Stimulated activated CD8-positive, alpha-beta memory T cell treated with anti-CD3 and anti-CD28 coated beads, Interleukin-4, amount 100 ng/mL, for 48 hours (primary cell): ENCODE data around the gene TGM6.

Source experiments
- DNase-seq: peaks from one replicate; pipeline ENCODE4 v3.0.0-alpha.2; 2020

TGM6 gene

DNA sequence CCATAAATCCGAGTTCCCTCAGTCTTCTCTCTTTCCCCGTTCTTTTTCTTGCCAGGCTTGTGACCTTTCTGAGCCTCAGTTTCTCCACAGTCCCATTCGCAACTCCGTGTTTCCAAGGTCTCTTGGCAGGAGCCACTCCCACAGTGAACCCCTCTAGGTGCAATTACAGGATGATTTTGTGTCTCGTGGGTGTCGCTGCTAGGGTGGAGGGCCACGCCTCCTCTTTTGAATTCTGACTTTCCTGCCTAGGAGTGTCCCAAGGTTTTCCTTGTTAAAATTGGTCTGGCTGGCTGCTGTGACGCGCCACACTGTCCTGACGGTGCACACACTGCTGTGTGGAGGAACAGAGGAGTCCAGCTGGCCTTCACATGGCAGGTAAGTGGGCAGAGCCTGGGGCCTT is at the start of gene TGM6:
Gene TGM6, plus strand, starts transcription at position 301 of the 400 bp plus-strand sequence. Its CDS starts 68 bp downstream, at position 369.
- no peak for DNase-seq

DNA sequence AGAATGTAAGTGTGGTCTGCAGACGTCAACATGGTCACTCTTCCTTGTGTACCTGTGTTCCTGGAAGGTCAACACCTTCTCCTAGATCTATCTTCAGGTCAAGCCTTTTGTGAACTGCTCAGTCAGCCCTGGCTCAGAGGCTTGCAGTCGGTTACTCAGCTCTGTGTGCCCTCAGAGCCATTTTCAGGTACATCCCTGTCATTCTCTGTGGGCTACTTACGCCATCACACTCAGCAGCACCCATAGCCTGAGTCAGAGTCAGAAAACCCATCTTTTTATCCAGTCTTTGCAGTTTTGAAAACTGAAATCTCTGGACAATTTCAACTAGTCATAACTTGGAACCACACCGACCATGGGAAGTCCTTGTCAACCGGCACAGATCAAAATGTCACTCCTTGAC is 49.6 kb upstream of the TGM6 start:
- no peak for DNase-seq

DNA sequence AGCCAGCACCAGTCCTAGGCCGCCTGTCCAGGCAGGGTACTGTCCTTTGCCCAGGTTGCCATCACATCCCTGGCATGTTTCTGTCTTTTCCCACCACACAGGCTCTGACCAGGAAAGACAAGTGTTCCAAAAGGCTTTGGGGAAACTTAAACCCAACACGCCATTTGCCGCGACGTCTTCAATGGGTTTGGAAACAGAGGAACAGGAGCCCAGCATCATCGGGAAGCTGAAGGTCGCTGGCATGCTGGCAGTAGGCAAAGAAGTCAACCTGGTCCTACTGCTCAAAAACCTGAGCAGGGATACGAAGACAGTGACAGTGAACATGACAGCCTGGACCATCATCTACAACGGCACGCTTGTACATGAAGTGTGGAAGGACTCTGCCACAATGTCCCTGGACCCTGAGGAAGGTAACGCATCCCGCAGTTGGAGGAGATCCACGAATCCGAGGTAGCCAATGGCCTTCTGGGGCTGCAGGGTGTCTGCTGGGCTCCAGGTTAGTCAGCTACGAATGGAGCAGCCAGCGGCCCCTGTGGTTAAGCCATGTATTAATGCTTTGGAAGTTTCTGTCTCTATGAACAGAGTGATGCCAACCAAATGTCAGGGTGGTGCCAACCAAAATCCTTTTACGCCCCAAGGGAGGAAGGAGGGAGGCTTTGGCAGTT is 48.7 kb upstream of the TGM6 start:
- no peak for DNase-seq

DNA sequence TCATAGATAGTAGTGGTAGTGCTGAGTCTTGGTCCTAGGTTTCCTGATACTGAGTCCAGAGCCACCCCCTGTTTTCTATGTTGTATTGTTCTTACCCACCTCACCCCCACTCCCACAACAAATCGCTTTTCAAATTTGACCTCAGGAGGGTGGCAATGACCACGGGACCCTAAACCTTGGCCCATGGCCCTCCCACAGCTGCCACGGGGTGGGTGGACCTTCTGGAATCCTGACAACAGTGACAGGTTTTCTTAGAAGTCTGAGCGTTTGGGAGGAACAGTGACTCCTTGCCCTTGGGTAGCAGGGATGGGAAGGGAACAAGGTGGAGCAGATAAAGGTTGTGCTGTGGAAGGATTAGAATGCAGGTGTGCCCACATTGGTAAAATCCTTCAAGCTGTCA is 48.0 kb upstream of the TGM6 start:
- DNase-seq = no peak

DNA sequence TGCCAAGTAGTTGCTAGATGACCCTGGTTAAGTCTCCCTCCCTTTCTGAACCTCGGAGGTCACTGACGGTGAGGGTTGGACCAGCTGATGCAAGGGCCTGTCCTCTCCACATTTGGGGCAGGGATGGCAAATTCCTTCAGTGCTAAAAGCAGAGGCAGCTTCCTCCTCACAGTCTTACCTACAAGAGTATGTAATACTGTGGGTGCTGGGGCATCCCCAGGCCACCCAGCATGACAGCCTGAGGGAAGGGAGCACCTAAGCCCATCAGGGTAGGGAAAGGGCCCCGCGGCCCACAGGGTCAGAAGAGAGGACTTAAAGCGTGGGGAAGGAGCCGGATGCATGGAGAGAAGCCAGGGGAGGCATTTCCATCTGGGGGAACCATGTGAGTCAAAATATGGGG is 46.9 kb upstream of the TGM6 start:
- DNase-seq = no peak

DNA sequence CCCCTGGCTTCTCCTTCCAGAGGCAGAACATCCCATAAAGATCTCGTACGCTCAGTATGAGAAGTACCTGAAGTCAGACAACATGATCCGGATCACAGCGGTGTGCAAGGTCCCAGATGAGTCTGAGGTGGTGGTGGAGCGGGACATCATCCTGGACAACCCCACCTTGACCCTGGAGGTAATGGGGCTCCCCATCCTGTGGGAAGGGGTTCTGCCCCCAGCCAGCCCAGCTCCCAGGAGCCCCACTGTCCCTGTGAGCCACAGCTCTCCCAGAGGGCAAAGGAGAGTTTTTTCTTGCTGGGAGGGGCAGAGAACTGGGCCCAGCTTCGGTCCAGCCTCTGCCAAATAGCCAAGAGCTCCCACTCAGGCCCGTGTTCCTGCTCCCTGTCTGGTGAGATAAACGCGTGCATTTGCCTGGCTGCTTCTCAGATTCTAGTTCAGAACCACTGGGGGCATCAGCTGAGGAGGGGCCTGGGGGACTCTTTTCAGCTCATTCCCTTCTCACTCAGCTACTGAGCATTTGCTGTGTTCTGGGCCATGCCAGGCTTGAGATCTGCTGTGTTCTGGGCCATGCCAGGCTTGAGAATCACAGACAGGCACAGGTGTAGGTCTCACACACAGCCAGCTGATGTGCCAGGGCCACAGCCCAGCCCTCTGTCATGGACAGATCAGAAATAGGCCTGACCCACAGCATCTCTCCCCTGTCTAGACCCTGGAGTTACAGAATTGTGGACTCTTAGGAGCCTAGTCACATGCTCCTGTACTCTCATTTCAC is 45.4 kb upstream of the TGM6 start:
- DNase-seq = no peak

DNA sequence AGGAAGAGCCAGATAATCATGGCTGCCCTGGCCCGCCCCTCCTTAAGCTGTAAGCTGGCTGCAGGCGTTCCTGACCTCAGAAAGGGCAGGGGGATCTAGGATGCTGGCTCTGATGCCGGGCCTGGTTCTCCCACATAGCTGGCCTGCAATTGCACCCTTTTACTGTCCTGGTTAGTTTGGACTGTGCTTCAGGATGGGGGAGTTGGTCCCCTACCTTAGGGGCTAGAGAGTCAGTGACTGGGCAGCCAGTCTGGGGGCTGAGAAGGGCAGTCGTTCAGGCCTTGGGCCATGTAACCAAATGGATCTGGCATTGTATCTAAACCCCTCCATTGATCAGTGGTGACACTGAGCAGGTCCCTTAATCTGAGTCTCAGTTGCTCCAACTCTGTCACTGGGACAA is 44.2 kb upstream of the TGM6 start:
- DNase-seq = no peak

DNA sequence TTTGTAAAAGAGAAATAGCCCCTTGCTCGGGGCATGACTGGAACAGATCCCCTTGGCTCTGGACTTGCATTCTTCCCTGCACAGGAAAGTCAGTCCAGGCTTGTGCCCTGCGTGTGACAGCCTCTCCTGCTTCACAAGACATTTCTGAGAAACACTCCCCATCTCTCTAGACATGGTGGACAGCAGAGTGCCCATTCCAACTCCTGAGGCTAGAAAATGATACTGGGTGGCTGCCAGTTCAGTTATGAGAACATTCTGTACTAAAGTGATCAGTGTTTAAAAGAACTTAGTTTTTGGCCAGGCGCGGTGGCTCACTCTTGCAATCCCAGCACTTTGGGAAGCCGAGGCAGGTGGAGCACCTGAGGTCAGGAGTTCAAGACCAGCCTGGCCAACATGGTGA is 43.6 kb upstream of the TGM6 start:
- no peak for DNase-seq

DNA sequence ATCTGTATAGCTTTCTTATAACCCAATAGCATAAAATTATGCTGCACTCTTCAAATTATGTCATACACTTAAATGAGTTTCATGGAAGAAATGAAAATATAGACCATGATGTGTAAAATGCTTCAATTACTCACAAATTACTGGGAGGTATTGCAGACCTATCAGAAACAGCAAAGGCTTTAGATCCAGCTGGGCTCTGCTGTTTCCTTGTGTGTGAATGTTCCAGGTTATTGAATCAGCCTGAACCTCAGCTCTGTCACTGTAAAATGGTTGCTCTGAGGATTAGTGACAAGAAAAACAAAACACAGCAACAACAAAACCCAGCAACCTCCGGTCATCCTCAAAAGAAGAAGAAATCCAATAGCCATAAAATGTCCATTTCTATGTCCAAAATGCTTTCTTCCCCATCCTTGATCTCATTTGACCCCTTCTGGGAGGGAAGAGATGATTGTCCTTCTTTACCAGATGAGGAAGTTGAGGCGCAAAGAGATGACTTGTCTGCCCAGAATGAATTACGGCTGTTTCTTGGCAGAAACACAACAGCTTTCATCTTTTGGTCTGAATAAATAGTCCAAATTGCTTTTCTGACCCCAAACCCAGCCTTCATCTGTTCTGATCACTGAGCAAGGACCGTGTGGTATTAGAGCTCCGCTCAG is 42.2 kb upstream of the TGM6 start:
- DNase-seq = no peak

DNA sequence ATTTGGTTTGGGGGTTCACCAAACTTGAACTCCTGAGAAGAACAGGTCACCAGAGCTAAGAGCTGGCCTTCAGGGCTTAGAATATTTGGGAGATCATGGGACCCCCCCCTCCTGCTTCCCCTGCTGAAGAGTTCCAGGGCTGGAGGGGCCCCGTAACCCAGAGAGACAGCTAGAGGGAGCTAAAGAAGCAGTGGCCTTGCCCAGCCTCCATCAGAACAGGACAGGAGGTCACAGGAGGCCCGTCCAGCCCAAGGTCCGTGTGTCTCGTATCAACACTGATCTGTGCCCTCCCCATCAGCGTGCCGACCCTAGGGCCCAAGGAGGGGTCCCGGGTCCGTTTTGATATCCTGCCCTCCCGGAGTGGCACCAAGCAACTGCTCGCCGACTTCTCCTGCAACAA is 40.6 kb upstream of the TGM6 start:
- DNase-seq = no peak

DNA sequence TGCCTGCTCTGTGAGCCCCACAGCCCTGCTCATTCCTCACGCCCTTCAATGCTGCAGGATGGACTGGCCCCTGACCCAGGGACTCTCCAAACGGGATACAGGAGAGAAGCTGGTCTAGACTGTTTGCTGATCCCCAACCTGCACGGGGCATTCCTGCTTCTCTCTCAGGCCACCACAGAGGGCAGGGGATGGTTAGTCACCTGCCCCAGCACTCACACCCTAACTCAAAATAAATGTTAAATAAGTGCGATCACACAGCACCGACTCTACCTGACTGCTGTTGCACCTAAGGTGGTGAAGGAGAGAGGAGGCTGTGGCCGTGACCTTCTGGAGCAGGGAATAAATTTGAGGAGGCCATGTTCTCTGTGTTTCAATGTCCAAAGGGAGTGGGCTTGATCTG is 39.9 kb upstream of the TGM6 start:
- no peak for DNase-seq

DNA sequence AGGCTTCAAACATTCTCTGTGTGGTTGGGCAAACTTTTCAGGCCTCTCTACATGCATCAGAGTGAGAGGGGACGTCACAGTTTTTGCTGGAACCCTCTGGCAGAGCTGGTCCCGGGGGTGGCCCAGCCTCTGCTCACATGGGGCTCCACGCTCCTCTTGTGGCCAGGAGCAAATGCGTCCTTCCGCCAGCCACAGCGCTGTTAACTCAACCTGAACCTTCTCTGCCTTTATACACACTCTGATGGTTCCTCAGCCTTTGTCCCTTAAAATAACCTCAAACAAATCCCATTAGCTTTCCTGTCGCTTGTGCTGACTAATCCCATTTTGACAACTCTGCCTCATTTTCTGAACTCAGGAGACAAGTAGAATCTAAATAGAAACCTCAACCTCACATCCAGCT is 39.4 kb upstream of the TGM6 start:
- DNase-seq = no peak

DNA sequence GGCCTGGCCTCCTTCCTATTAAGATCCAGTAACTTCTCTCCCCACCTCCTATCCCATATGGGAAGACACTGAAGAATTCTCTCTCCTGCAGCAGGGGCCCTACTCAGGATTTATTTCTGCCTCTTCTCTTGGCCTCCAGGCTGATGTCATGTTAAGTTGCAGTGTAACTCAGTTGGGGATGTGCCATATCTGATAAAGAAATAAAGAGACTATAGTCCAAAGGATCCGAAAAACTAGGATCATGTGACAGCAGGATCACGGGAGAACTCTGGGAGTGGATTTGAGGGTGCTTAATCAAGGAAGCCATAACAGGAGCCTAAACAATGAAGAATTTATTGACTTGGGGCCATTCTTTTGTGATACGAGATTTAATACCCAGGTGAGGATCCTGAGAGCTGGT is 38.5 kb upstream of the TGM6 start:
- DNase-seq = no peak

DNA sequence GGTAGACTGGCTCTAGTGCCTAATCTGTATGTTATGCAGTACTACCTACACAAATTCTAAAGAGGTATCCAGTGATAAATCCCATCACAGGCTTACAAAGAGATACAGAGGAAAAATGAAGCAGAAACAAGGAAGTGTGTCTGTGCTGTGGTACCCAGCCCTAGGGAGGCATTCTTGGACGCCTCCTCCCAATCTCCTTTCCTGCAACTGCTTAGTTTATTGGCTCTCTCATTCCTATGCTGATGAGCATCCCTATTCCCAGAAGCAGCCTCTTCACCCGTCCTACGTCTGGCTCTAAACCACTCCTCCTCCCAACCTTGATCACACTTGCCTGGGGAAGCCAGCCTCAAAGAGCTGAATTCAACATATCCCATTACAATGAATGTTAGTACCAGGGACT is 34.5 kb upstream of the TGM6 start:
- DNase-seq = no peak

DNA sequence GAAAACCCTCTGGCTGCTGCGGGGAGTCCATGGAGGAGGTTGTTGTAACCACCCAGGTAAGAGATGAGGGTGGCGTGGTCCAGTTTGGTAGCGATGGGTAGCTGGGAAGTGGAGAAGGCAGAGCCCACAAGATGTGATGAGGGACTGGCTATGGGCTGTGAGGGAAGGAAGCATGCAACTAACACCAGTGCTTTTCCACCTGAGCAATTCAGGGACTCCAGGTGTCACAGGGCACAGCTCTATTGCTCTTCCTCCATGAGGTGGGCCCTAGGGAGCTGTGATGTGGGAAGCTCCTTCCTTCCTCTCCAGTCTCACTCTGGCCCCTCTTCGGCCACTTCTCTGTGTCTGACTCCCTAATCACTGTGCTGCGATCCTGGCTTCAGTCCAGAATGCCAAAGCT is 32.4 kb upstream of the TGM6 start:
- DNase-seq = no peak

DNA sequence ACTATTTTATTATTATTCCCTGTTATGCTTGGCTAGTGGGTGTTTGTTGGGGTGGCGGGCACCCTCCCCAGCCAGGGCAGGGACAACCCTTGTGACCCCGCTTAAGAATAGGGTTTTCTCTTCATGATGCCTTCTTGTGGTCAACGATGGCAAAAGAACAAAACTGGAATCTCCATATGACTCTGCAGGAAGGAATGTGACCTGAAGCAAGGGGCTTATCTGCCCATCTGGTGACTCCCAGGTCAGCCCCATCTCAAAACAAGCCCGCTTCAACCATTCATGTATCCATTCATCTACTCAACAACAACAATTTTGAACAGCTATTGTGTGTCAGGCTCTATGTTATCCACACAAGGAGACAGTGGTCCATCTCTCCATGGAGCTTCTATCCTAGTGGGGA is 30.9 kb upstream of the TGM6 start:
- DNase-seq = no peak

DNA sequence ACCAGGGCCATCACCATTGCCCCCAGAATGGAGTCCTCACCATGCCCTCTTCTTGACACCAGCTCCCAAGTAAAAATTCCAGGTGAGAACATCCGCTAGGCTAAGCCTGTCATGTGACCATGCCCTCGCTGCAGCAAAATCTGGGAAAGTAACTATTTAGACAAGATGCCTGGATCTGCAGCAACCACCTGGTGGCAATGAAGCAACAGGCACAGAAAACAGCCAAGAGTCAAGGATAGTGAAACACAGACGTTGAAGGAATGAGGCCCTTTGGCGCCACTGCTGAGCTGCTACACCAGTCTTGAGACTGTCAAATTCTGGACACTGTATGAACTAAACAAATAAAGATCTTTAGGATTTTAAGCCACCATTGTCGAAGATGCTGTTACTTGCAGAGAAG is 30.1 kb upstream of the TGM6 start:
- DNase-seq = no peak

DNA sequence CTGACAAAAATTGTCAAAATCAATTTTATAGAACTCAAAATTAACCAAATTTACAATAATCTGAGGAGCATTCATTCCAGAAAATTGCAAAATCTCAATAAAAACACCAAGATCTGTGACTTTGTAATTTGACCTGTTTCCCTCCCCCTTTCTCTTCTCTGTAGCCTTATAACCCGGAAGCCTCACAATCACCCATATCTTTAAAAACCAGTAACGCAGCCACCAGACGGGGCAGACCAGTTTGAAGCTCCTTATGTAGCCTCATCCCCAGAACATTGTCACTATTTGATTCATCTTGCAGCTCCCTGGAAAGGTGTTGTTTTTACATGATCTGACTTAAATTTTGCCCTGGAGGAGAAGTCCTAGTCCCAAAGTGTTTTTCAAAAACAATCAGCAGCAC is 27.5 kb upstream of the TGM6 start:
- DNase-seq = no peak

DNA sequence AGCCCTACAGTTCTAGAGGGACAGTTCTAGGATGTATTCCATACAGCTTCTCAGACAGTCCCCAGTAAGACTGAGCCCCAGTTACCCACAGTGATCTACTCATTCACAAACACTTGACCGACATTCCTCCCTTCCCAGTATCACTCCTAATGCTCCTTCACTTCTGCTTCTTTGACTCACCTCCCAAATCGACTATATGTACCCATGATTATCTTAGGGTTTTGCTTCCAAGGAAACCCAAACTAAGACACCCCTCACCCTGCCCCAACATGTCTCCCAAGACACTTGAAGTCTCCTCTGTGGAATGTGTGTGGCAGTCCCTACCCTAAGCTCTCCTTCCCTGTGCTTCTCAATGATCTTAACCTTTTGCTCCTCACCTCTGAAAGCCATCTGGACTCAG is 23.6 kb upstream of the TGM6 start:
- DNase-seq = no peak

DNA sequence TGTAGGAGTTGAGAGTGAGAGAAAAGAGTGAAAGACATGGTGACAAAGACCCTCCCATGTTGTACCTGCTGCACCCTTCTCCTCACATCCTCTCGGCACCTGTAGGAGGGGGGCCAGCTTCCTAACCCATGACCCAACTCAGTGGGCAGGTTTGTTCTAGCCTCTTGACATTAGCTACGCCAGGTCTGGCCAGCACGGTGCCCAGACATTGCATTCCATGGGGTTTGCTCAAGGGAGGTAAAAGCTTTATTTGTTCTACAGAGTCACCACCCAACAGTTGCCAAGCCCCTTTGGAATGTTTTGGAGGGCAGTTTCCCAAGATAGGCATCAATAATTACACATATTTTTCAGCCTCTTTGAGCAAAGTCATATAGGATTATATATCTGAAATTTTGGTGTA is 22.7 kb upstream of the TGM6 start:
- DNase-seq = no peak

DNA sequence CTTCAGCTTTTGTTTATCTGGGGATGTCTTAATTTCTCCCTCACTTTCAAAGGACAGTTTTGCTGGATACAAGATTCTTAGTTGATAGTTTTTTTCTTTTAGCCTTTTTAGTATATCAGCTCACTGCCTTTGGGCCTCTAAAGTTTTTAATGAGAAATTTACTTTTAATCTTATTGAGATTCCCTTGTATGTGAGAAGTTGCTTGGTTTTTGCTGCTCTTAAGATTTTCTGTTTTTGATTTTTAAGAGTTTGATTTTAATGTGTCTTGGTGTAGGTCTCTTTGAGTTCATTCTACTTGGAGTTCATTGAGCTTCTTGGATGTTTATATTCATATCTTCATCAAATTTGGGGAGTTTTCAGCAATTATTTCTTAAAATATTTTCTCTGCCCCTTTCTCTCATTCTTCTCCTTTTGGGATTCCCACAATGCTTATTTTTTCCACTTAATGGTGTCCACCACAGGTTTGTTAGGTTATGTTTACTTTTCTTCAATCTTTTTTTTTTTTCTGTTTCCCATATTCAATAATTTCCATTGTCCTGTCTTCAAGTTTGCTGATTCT is 19.6 kb upstream of the TGM6 start:
- DNase-seq = no peak

DNA sequence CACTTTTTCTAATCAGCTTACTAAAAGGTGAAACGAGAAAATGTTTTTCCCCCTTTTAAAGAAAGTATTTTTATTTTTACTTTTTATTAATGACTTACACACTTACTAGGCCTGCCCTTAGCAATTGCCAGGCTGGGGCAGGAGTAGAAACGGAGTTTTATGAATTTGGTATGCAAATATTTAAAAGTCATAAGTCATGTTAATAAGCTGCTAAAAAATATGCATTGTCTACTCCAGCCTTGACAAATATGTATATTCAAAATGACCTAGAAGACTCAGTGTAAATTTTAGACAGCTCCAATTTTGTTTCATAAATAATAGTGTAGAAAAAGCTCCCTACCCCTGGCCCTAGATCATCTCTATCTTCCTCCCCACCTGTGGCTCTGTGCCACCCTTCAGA is 17.5 kb upstream of the TGM6 start:
- no peak for DNase-seq

DNA sequence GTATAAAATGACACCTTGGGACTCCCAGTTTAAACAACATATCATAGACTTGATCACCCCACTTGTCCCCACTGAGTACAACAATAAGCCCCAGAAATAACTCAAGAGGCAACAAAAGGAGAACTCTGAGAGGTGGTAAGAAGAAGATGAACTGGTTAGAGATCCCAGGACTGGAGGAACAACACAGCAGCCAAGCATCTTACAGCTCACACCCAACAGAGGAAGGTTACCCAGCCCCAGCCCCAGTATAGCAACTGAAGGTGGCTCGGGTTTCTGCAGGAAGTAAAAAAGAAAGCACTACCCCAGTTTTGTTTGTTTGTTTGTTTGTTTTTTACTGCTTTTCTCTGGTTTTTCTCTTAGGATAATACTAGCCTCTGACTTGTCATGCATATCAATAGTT is 17.1 kb upstream of the TGM6 start:
- no peak for DNase-seq

DNA sequence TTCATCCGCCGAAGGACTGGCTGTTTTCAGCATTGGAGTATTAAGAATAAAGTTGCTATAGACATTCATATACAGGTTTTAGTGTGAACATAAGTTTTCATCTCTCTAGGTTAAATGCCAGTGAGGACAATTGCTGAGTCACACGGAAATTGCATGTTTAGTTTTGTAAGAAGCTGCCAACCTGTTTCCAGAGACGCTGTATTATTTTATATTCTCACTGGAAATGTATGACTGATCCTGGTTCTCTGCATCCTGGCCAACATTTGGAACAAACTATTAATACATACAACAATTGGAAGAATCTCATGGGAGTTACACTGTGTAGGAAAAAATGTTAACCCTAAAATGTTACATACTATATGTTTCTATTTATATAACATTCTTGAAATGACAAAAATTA is 16.7 kb upstream of the TGM6 start:
- DNase-seq = no peak
